Lung (tissue), 12 donors: ENCODE results near the gene RNF14. TPM values are rescaled to one million over a fixed set of nuclear protein-coding genes. Genes with fewer than 3 reads are reported as not detected.

Experiments
- ATAC-seq: fragments of 200-7000 bp; cut with Tn5 transposase; one replicate; pipeline ENCODE4 v1.9.1; 2020; ENCODE audit warnings: moderate number of reproducible peaks; ENCODE audit not compliant: insufficient read depth, low FRiP score
- DNase-seq, 3 donors: peaks; one replicate each; pipeline ENCODE4 v3.0.0-alpha.2; 2013 to 2017
- H3K27ac ChIP-seq, 2 donors: one replicate each; pipeline ENCODE4 v1.5.1; 2013; ENCODE audit warnings: mild to moderate bottlenecking in 2 of 2, moderate library complexity in 2 of 2, control low read depth in 1 of 2, inconsistent platforms in 1 of 2, low read depth in 1 of 2, low read length in 1 of 2
- H3K27me3 ChIP-seq, 3 donors: one replicate each; pipeline ENCODE4 v1.5.1; 2013; ENCODE audit warnings: low read length in 2 of 3; ENCODE audit not compliant: control insufficient read depth in 3 of 3, insufficient read depth in 3 of 3
- H3K36me3 ChIP-seq, 4 donors: one replicate each; pipeline ENCODE4 v1.5.1; 2013; ENCODE audit warnings: low read length in 4 of 4, mild to moderate bottlenecking in 1 of 4, moderate library complexity in 1 of 4; ENCODE audit not compliant: control insufficient read depth in 4 of 4, insufficient read depth in 4 of 4
- H3K4me1 ChIP-seq, 5 donors: one replicate each; pipeline ENCODE4 v1.5.1; 2013; ENCODE audit warnings: low read length in 5 of 5, mild to moderate bottlenecking in 2 of 5, moderate library complexity in 1 of 5; ENCODE audit not compliant: control insufficient read depth in 5 of 5, insufficient read depth in 5 of 5
- H3K4me3 ChIP-seq: one replicate; pipeline ENCODE4 v1.5.1; 2013; ENCODE audit warnings: mild to moderate bottlenecking, control low read depth, moderate library complexity
- H3K9ac ChIP-seq, 2 donors: one replicate each; pipeline ENCODE4 v1.5.1; 2013; ENCODE audit warnings: low read length in 2 of 2, control low read depth in 1 of 2; ENCODE audit not compliant: insufficient read depth in 1 of 2
- H3K9me3 ChIP-seq, 4 donors: one replicate each; pipeline ENCODE4 v1.5.1; 2013; ENCODE audit warnings: low read length in 3 of 4, mild to moderate bottlenecking in 1 of 4, moderate library complexity in 1 of 4; ENCODE audit not compliant: control insufficient read depth in 4 of 4, insufficient read depth in 3 of 4
- CTCF ChIP-seq: IDR thresholded peaks from 2 replicates; pipeline ENCODE4 v1.5.1; 2012; ENCODE audit warnings: mild to moderate bottlenecking; ENCODE audit errors: control extremely low read depth, extremely low read depth
- WGBS, 2 donors: extraction: QIAGEN DNeasy Blood & Tissue Kit; methylation state at CpG; one replicate each; pipeline ENCODE4 v1.1.7; 2013; 5-methylcytosine and 5-hydroxymethylcytosine counted together
- polyA plus RNA-seq, 2 donors: library from polyadenylated mRNA; stranded (reverse); fragments of 200-250 nt; gene quantifications; one replicate each; pipeline ENCODE4 v1.2.1, GENCODE V29; 2013
- total RNA-seq, 2 donors: library from RNA; depleted of rRNA in 1 of 2; stranded (reverse); fragments of >200 nt in 1 of 2; gene quantifications; one replicate each; pipeline ENCODE4 v1.2.1, GENCODE V29; 2014 to 2021
- donor health status: control.
- donor health status: control.
- donor health status: Bipolar disorder and iron deficiency.
- donor health status: healthy.
- donor health status: DM: yes; HTN: yes; CAD: no.

The RNF14 gene
- total and polyA plus RNA-seq, 4 donors = 16.8 to 66.0 (median 45.1) TPM

DNA sequence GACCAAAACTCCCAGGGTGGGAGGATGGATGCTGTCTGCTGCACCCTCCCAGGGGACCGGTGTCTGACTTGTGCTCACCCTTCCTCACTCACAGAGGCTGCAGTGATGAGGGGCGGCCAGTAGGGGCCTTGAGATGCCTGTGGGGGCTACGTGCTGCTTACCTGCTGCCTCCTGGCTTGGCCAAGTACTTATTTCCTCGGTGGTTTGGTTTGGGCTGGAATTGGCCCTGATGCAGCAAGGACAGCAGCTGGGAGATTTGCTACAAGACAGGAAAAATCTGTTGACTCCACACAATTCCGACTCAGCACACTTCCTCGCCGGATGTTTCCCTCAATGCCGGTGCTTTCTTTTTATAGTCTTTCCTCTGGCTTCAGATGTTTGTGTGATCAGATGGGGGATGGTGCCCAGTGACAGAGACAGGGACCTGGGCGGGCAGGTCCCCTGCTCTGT lies 17.5 kb upstream of the RNF14 start:
- ATAC-seq (no peak), DNase-seq (peak; percentile 55 to 85 (median 71))
- H3K4me1 ChIP-seq = peaks cover 0 to 12% (median 2%) of the 10 kb centered on the region in 5 donors
- peaks cover 0 to 11% (median 1%) of the 10 kb centered on the region in 4 donors for H3K36me3 ChIP-seq
- no peak overlapping the region for H3K4me3 ChIP-seq
- no peaks in the 10 kb centered on the region for H3K27me3 ChIP-seq
- 34 to 38% methylated on average over 9 of the region's 9 CpGs for WGBS, 2 donors
- peak overlapping the region in 1 of 2 donors; percentile 65 for H3K27ac ChIP-seq
- no peak overlapping the region for H3K9ac ChIP-seq
- no peak for TF ChIP-seq CTCF
- H3K9me3 ChIP-seq = no peaks in the 10 kb centered on the region

- ATAC-seq (no peak), DNase-seq (peak in 1 of 3 donors; percentile 33)
- H3K9ac ChIP-seq = no peak overlapping the region
- peak overlapping the region in 1 of 2 donors; percentile 37 for H3K27ac ChIP-seq
- H3K9me3 ChIP-seq = no peaks in the 10 kb centered on the region
- WGBS, 2 donors = 33 to 55% methylated on average over 2 of the region's 2 CpGs
- H3K4me3 ChIP-seq = no peak overlapping the region
- peaks cover 0 to 13% (median 2%) of the 10 kb centered on the region in 5 donors for H3K4me1 ChIP-seq
- no peaks in the 10 kb centered on the region for H3K27me3 ChIP-seq
- no peak for TF ChIP-seq CTCF
- peaks cover 0 to 9% (median 1%) of the 10 kb centered on the region in 4 donors for H3K36me3 ChIP-seq
Observed at GRCh38 chr5:141952020-141952419, 16.9 kb upstream of the RNF14 start.

- no peak overlapping the region for H3K27ac ChIP-seq
- ATAC-seq = no peak
Observed at GRCh38 chr5:141954194-141954593, 14.7 kb upstream of the RNF14 start.

More at GRCh38 chr5:141954194-141954593, 14.7 kb upstream of the RNF14 start:
- WGBS, 2 donors = 70 to 79% methylated on average over 2 of the region's 2 CpGs
- Histone ChIP-seq H3K9ac (no peak overlapping the region), H3K27me3 (no peaks in the 10 kb centered on the region), H3K4me3 (no peak overlapping the region), H3K4me1 (peaks cover 0 to 16% (median 6%) of the 10 kb centered on the region in 5 donors), H3K9me3 (no peaks in the 10 kb centered on the region), H3K36me3 (peaks cover 0 to 8% (median 1%) of the 10 kb centered on the region in 4 donors)
- no peak for TF ChIP-seq CTCF
- no peak for DNase-seq
